NOMO-1 treated with dmso at 0.1 percent for 144 hours (cell line): ENCODE measurements around the gene PCDHB12.
A peak's percentile ranks its signal among the peaks of the same experiment; 100 is the strongest.
"Not testable (repeated sequence)": the region's sequence is repeated elsewhere in the genome, so short reads cannot be mapped to it uniquely, and the experiment has no call there.

Experiments
- DNase-seq: peaks from one replicate; lab custom pipeline; 2025; ENCODE audit not compliant: unreplicated experiment; lab: John Stamatoyannopoulos, UW

Gene PCDHB12

DNA sequence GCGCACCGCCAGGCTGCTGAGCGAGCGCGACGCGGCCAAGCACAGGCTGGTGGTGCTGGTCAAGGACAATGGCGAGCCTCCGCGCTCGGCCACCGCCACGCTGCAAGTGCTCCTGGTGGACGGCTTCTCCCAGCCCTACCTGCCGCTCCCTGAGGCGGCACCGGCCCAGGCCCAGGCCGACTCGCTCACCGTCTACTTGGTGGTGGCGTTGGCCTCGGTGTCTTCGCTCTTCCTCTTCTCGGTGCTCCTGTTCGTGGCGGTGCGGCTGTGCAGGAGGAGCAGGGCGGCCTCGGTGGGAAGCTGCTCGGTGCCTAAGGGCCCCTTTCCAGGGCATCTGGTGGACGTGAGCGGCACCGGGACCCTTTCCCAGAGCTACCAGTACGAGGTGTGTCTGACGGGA, 6.9 kb upstream of the PCDHB12 start:
- not testable (repeated sequence) for DNase-seq

DNA sequence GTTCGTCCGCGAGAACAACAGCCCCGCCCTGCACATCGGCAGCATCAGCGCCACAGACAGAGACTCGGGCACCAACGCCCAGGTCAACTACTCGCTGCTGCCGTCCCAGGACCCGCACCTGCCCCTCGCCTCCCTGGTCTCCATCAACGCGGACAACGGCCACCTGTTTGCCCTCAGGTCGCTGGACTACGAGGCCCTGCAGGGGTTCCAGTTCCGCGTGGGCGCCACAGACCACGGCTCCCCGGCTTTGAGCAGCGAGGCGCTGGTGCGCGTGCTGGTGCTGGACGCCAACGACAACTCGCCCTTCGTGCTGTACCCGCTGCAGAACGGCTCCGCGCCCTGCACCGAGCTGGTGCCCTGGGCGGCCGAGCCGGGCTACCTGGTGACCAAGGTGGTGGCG, 1.8 kb downstream of the PCDHB12 start:
- DNase-seq = not testable (repeated sequence)

DNA sequence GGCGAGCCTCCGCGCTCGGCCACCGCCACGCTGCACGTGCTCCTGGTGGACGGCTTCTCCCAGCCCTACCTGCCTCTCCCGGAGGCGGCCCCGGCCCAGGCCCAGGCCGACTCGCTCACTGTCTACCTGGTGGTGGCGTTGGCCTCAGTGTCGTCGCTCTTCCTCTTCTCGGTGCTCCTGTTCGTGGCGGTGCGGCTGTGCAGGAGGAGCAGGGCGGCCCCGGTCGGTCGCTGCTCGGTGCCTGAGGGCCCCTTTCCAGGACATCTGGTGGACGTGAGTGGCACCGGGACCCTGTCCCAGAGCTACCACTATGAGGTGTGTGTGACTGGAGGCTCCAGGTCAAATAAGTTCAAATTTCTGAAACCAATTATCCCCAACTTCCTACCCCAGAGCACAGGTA, 2.3 kb downstream of the PCDHB12 start:
- not testable (repeated sequence) for DNase-seq

DNA sequence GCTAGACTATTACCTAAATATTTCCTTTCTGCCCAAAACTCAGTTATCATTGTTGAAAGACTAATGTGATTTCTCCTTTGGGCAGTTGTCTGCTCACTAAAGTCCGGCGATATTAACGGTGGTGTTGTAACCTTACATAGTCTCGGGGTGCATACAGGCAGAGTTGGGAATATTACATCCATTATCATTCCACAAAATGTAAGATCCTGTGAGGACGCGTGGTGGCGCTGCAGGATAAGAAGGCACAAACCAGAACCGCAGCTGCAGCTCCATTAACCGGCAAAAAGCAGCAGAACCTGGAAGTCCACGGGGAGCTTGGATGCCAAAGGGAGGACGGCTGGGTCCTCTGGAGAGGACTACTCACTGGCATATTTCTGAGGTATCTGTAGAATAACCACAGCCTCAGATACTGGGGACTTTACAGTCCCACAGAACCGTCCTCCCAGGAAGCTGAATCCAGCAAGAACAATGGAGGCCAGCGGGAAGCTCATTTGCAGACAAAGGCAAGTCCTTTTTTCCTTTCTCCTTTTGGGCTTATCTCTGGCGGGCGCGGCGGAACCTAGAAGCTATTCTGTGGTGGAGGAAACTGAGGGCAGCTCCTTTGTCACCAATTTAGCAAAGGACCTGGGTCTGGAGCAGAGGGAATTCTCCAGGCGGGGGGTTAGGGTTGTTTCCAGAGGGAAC, 5.3 kb downstream of the PCDHB12 start, which contains the start of gene PCDHB13:
Gene PCDHB13 (plus strand): TSS at position 264 of the 684 bp plus-strand sequence. CDS start 205 bp downstream, at position 469.
- not testable (repeated sequence) for DNase-seq

DNA sequence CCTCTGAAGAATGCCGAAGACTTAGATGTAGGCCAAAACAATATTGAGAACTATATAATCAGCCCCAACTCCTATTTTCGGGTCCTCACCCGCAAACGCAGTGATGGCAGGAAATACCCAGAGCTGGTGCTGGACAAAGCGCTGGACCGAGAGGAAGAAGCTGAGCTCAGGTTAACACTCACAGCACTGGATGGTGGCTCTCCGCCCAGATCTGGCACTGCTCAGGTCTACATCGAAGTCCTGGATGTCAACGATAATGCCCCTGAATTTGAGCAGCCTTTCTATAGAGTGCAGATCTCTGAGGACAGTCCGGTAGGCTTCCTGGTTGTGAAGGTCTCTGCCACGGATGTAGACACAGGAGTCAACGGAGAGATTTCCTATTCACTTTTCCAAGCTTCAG, 6.1 kb downstream of the PCDHB12 start:
- DNase-seq = not testable (repeated sequence)

DNA sequence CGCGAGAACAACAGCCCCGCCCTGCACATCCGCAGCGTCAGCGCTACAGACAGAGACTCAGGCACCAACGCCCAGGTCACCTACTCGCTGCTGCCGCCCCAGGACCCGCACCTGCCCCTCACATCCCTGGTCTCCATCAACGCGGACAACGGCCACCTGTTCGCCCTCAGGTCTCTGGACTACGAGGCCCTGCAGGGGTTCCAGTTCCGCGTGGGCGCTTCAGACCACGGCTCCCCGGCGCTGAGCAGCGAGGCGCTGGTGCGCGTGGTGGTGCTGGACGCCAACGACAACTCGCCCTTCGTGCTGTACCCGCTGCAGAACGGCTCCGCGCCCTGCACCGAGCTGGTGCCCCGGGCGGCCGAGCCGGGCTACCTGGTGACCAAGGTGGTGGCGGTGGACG, 7.0 kb downstream of the PCDHB12 start:
- not testable (repeated sequence) for DNase-seq

DNA sequence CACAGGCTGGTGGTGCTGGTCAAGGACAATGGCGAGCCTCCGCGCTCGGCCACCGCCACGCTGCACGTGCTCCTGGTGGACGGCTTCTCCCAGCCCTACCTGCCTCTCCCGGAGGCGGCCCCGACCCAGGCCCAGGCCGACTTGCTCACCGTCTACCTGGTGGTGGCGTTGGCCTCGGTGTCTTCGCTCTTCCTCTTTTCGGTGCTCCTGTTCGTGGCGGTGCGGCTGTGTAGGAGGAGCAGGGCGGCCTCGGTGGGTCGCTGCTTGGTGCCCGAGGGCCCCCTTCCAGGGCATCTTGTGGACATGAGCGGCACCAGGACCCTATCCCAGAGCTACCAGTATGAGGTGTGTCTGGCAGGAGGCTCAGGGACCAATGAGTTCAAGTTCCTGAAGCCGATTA, 7.5 kb downstream of the PCDHB12 start:
- not testable (repeated sequence) for DNase-seq

DNA sequence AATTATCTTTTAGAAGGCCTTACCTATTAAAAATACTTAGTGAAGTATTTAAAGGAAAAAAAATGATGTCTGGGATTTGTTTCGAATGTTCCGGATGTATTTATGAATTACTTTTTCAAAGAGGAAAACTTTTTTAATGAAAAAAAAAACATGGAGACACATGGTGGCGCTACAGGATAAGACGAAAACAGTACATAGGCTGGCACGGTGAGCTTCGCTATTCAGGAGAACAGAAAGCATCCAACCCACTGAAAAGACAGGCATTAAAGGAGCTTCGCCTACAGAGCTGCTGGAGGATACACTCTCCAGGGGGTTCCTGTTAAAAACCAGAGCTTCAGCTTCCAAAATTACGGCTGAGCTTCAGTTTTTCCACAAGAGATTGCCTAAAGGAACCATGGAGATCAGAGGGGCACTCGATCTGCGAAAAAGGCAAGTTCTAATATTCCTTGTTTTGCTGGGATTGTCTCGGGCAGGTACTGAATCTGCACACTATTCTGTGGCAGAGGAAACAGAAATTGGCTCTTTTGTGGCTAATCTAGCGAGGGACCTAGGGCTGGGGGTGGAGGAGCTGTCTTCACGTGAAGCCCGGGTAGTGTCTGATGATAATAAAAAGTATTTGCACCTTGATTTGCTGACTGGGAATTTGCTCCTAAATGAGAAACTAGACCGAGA, 14.7 kb downstream of the PCDHB12 start, which contains the start of gene PCDHB14:
Gene PCDHB14 (plus strand): TSS at position 232 of the 672 bp plus-strand sequence. CDS start 163 bp downstream, at position 395.
- peak; percentile 16 for DNase-seq

DNA sequence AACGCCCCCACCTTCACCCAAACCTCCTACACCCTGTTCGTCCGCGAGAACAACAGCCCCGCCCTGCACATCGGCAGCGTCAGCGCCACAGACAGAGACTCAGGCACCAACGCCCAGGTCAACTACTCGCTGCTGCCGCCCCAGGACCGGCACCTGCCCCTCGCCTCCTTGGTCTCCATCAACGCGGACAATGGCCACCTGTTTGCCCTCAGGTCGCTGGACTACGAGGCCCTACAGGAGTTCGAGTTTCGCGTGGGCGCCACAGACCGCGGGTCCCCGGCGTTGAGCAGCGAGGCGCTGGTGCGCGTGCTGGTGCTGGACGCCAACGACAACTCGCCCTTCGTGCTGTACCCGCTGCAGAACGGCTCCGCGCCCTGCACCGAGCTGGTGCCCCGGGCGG, 16.3 kb downstream of the PCDHB12 start:
- not testable (repeated sequence) for DNase-seq

DNA sequence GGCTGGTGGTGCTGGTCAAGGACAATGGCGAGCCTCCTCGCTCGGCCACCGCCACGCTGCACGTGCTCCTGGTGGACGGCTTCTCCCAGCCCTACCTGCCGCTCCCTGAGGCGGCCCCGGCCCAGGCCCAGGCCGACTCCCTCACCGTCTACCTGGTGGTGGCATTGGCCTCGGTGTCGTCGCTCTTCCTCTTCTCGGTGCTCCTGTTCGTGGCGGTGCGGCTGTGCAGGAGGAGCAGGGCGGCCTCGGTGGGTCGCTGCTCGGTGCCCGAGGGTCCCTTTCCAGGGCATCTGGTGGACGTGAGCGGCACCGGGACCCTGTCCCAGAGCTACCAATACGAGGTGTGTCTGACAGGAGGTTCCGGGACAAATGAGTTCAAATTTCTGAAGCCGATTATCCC, 16.9 kb downstream of the PCDHB12 start:
- not testable (repeated sequence) for DNase-seq

DNA sequence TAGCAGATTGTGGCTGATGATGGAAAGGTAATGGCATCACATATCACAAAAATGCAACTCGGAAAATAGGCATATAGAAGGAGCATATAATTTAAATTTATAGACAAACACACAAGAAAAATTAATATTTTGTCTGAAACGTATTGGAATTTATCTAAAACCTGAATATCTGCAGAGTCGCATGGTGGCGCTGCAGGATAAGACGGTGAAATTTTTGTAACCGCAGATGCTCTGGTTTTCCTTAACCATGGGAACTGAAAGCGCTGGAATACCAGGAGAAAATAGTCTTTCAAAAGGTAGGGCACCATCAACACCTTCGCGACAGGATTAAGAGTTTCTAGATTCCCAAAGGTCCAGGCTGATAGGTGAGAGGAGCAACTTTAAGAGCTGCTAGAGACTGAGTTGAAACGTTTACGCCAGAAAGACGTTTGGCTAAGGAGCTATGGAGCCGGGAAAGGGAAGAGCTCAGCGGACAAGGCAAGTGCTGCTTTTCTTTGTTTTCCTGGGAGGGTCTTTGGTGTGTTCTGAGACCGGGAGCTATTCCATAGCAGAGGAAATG, 25.7 kb downstream of the PCDHB12 start:
- DNase-seq = no peak

DNA sequence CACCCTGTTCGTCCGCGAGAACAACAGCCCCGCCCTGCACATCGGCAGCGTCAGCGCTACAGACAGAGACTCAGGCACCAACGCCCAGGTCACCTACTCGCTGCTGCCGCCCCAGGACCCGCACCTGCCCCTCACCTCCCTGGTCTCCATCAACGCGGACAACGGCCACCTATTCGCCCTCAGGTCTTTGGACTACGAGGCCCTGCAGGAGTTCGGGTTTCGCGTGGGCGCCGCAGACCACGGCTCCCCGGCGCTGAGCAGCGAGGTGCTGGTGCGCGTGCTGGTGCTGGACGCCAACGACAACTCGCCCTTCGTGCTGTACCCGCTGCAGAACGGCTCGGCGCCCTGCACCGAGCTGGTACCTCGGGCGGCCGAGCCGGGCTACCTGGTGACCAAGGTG, 27.4 kb downstream of the PCDHB12 start:
- DNase-seq = not testable (repeated sequence)

DNA sequence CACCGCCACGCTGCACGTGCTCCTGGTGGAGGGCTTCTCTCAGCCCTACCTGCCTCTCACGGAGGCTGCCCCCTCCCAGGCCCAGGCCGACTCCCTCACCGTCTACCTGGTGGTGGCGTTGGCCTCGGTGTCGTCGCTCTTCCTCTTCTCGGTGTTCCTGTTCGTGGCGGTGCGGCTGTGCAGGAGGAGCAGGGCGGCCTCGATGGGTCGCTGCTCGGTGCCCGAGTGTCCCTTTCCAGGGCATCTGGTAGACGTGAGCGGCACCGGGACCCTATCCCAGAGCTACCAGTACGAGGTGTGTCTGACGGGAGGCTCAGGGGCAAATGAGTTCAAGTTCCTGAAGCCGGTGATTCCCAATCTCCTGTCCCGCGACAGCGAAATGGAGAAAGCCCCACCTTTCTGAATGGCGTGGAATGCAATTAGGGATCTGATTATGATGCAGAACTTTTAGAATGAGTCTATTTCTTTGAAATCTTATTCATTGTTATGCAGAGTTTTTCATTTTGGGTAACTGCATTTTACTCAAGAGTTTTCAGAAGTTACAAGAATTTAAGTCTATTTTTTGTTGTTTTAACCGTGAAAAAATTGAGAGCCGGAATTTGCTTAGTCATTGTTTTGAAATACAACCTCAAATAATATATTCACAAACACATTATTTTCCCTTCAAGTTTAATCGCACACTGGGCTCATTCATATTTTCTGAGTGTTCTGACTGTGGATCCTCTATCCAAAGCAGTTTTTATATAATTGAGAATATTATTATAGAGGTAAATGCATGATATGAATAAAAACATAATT, 28.2 kb downstream of the PCDHB12 start:
- DNase-seq = no peak

DNA sequence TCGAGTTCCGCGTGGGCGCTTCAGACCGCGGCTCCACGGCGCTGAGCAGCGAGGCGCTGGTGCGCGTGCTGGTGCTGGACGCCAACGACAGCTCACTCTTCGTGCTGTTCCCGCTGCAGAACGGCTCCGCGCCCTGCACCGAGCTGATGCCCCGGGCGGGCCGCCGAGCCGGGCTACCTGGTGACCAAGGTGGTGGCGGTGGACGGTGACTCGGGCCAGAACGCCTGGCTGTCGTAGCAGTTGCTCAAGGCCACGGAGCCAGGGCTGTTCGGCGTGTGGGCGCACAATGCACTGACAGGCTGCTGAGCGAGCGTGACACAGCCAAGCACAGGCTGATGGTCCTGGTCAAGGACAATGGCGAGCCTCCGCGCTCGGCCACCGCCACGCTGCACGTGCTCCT, 33.0 kb downstream of the PCDHB12 start:
- DNase-seq = no peak

DNA sequence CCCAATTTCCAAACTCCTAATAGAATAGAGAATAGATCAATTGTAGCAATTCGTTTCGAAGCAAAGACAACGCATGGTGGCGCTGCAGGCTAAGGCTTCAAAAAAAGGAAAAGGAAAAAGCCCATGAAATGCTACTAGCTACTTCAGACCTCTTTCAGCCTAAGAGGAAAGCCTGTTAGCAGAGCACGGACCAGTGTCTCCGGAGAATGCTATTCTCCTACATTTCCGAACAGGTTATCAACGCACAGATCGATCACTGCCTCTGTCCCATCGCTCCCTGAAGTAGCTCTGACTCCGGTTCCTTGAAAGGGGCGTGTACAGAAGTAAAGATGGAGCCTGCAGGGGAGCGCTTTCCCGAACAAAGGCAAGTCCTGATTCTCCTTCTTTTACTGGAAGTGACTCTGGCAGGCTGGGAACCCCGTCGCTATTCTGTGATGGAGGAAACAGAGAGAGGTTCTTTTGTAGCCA, 36.8 kb downstream of the PCDHB12 start, which contains the start of gene PCDHB15:
Gene PCDHB15 (plus strand): TSS at position 146 of the 468 bp plus-strand sequence. CDS start 184 bp downstream, at position 330.
- no peak for DNase-seq

DNA sequence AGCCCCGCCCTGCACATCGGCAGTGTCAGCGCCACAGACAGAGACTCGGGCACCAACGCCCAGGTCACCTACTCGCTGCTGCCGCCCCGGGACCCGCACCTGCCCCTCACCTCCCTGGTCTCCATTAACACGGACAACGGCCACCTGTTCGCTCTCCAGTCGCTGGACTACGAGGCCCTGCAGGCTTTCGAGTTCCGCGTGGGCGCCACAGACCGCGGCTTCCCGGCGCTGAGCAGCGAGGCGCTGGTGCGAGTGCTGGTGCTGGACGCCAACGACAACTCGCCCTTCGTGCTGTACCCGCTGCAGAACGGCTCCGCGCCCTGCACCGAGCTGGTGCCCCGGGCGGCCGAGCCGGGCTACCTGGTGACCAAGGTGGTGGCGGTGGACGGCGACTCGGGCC, 38.5 kb downstream of the PCDHB12 start:
- DNase-seq = not testable (repeated sequence)

DNA sequence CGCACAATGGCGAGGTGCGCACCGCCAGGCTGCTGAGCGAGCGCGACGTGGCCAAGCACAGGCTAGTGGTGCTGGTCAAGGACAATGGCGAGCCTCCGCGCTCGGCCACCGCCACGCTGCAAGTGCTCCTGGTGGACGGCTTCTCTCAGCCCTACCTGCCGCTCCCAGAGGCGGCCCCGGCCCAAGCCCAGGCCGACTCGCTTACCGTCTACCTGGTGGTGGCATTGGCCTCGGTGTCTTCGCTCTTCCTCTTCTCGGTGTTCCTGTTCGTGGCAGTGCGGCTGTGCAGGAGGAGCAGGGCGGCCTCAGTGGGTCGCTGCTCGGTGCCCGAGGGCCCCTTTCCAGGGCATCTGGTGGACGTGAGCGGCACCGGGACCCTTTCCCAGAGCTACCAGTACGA, 38.9 kb downstream of the PCDHB12 start:
- not testable (repeated sequence) for DNase-seq

DNA sequence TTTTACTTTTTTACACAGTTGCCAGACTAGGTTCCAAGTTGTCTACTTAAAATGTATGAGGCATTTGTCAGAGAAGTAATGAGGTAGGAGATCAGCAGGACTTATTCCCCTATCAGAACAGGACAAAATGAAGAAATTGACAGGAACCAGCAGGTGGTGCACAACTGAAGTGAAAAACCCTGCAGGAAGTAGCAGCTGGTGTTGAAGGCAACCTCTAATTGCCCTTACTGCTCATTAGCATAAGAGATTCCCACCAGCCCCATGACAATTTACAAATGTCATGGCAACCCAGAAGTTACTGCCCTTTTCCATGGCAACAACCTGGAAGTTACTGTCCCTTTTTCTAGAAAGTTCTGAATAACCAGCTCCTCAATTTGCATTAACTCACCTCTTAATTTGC, 42.1 kb downstream of the PCDHB12 start:
- DNase-seq = no peak

DNA sequence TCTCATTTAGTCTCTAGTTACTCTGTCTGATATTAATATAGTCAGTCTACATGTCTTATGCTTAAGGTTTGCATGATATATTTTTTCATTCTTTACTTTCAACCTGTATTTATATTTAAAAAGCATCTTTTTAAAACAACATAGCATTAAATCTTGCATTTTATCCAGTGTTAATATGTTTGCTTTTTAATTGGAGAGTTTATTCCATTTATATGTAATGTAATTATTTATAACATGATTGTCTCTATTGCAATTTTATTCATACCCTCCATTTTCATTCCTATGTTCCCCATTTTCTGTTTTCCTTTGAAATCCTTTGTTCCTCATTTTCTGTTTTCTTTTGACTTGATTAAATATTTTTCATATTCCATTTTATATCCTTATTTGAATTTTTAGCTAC, 49.9 kb downstream of the PCDHB12 start:
- no peak for DNase-seq

DNA sequence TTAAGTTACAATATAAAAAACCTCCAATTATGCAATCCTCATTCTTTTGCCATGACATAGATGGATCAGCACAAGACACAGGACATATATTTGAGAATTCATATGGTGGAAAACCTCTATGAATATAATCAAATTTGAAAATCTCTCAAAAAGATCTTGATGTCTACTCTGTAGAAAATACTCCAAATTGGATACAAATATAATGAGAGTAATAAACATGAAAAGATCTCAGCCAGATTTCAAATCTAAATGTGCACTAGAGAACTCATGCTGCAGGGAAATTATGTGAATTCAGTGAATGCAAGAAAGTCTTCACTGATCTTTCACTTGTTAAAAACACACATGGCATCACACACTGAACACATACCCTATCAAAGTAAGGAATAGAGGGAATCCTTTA, 50.4 kb downstream of the PCDHB12 start:
- no peak for DNase-seq
